A549 (cell line): ENCODE results near the gene MMP15.

Source experiments
- POLR2A ChIP-seq: IDR thresholded peaks from 2 replicates; pipeline ENCODE4 v1.6.1; 2012; ENCODE audit warnings: mild to moderate bottlenecking, low read length
- TF ChIP-seq, protein P1 (sequence below): fragments of >200 bp; sonication (Bioruptor Twin); formaldehyde crosslinking; IDR thresholded peaks from 3 replicates; pipeline ENCODE4 v1.5.1; 2016
- TF ChIP-seq, protein P2 (sequence below): IDR thresholded peaks from 2 replicates; pipeline ENCODE4 v1.6.1; 2012; ENCODE audit warnings: low read depth, borderline replicate concordance

DNA sequence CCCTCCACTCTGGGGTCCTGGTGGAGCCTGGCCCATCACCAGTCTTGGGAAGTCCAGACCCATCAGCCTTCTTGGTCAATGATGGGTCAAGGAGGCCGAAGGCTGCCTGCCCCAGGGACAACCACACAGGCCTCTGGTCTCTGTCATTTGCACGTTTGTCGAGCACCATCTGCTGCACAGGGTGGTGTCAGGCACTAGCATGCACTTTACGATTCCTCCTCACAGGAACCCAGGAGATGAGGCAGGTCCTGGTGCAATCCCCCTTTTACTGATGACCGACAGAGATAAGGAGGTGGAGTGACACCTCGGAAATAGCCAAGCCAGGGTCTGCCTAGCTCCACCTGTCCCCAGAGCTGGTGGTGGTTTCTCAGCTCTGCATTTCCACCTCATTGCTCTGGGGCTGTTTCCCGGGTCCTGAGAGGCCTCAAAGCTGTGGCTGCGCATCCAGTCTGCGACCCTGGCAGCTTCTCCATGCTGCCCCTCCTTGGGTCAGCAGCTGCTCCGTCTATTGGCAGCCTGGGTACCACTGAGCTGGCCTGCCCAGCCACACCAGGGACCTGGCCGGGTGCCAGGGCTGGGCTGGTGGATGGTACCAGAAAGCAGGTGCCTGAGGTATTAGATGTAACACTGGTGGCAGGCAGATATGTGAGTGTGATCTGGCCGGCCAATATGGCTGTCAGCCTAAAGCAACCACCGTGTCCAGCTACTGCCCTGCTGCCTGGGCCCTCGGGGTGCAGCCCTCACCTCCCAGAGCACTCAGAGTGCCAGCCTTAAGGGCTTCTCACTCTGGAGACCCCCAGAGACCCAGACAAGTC lies 10.0 kb downstream of the MMP15 start:
- TF ChIP-seq, protein P1, sequence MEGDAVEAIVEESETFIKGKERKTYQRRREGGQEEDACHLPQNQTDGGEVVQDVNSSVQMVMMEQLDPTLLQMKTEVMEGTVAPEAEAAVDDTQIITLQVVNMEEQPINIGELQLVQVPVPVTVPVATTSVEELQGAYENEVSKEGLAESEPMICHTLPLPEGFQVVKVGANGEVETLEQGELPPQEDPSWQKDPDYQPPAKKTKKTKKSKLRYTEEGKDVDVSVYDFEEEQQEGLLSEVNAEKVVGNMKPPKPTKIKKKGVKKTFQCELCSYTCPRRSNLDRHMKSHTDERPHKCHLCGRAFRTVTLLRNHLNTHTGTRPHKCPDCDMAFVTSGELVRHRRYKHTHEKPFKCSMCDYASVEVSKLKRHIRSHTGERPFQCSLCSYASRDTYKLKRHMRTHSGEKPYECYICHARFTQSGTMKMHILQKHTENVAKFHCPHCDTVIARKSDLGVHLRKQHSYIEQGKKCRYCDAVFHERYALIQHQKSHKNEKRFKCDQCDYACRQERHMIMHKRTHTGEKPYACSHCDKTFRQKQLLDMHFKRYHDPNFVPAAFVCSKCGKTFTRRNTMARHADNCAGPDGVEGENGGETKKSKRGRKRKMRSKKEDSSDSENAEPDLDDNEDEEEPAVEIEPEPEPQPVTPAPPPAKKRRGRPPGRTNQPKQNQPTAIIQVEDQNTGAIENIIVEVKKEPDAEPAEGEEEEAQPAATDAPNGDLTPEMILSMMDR, result no peak
- TF ChIP-seq, protein P2, sequence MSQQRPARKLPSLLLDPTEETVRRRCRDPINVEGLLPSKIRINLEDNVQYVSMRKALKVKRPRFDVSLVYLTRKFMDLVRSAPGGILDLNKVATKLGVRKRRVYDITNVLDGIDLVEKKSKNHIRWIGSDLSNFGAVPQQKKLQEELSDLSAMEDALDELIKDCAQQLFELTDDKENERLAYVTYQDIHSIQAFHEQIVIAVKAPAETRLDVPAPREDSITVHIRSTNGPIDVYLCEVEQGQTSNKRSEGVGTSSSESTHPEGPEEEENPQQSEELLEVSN, result no peak
- no peak for TF ChIP-seq POLR2A
